Measurements from ENCODE around the gene CD52. TPM values are rescaled to one million over a fixed set of nuclear protein-coding genes. Genes with fewer than 3 reads are reported as not detected.
A peak's percentile ranks its signal among the peaks of the same experiment; 100 is the strongest.

The CD52 gene
- total and polyA plus RNA-seq, 2 of the 13 experiments (the other 11 are each of a cell fraction or from before 2014, with no cell fraction given) = 0.32 TPM; not detected in 1

- TF ChIP-seq ZNF567 (CRISPR knock-in tag; IDR thresholded peaks at IDR 0.05; ENCODE audit: borderline replicate concordance) (0 out of 2 replicates have a peak, but pooled peaks have one; percentile 50), RXRA (CRISPR knock-in tag; IDR thresholded peaks at IDR 0.05) (peak; percentile 33; the same call in 1 of the 2 replicates), ZNF607 (CRISPR knock-in tag; IDR thresholded peaks at IDR 0.05; ENCODE audit: borderline replicate concordance) (no peak), ZBTB21 (CRISPR knock-in tag; IDR thresholded peaks at IDR 0.05) (no peak), KMT2B (CRISPR knock-in tag; IDR thresholded peaks at IDR 0.05) (no peak), RELA (CRISPR knock-in tag; IDR thresholded peaks at IDR 0.05) (no peak), SMARCC2 (IDR thresholded peaks at IDR 0.05) (no peak), E2F1 (CRISPR knock-in tag; IDR thresholded peaks at IDR 0.05) (peak; percentile 95), ZNF362 (CRISPR knock-in tag; IDR thresholded peaks at IDR 0.05; ENCODE audit: borderline replicate concordance) (no peak), ERF (CRISPR knock-in tag; IDR thresholded peaks at IDR 0.05) (0 out of 2 replicates have a peak, but pooled peaks have one; percentile 50), ZFY (CRISPR knock-in tag; IDR thresholded peaks at IDR 0.05) (peak; percentile 81), ZNF468 (CRISPR knock-in tag; IDR thresholded peaks at IDR 0.05) (no peak)
- TF ChIP-seq, protein P1, sequence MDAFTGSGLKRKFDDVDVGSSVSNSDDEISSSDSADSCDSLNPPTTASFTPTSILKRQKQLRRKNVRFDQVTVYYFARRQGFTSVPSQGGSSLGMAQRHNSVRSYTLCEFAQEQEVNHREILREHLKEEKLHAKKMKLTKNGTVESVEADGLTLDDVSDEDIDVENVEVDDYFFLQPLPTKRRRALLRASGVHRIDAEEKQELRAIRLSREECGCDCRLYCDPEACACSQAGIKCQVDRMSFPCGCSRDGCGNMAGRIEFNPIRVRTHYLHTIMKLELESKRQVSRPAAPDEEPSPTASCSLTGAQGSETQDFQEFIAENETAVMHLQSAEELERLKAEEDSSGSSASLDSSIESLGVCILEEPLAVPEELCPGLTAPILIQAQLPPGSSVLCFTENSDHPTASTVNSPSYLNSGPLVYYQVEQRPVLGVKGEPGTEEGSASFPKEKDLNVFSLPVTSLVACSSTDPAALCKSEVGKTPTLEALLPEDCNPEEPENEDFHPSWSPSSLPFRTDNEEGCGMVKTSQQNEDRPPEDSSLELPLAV (CRISPR knock-in tag; conservative IDR thresholded peaks at IDR 0.05; ENCODE audit: low read depth) = no peak
- TF ChIP-seq, protein P2, sequence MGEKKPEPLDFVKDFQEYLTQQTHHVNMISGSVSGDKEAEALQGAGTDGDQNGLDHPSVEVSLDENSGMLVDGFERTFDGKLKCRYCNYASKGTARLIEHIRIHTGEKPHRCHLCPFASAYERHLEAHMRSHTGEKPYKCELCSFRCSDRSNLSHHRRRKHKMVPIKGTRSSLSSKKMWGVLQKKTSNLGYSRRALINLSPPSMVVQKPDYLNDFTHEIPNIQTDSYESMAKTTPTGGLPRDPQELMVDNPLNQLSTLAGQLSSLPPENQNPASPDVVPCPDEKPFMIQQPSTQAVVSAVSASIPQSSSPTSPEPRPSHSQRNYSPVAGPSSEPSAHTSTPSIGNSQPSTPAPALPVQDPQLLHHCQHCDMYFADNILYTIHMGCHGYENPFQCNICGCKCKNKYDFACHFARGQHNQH (CRISPR knock-in tag; IDR thresholded peaks at IDR 0.05) = 0 out of 2 replicates have a peak, but pooled peaks have one; percentile 27
- TF ChIP-seq, protein P3, sequence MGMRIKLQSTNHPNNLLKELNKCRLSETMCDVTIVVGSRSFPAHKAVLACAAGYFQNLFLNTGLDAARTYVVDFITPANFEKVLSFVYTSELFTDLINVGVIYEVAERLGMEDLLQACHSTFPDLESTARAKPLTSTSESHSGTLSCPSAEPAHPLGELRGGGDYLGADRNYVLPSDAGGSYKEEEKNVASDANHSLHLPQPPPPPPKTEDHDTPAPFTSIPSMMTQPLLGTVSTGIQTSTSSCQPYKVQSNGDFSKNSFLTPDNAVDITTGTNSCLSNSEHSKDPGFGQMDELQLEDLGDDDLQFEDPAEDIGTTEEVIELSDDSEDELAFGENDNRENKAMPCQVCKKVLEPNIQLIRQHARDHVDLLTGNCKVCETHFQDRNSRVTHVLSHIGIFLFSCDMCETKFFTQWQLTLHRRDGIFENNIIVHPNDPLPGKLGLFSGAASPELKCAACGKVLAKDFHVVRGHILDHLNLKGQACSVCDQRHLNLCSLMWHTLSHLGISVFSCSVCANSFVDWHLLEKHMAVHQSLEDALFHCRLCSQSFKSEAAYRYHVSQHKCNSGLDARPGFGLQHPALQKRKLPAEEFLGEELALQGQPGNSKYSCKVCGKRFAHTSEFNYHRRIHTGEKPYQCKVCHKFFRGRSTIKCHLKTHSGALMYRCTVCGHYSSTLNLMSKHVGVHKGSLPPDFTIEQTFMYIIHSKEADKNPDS (CRISPR knock-in tag; IDR thresholded peaks at IDR 0.05) = no peak
- TF ChIP-seq, protein P4, sequence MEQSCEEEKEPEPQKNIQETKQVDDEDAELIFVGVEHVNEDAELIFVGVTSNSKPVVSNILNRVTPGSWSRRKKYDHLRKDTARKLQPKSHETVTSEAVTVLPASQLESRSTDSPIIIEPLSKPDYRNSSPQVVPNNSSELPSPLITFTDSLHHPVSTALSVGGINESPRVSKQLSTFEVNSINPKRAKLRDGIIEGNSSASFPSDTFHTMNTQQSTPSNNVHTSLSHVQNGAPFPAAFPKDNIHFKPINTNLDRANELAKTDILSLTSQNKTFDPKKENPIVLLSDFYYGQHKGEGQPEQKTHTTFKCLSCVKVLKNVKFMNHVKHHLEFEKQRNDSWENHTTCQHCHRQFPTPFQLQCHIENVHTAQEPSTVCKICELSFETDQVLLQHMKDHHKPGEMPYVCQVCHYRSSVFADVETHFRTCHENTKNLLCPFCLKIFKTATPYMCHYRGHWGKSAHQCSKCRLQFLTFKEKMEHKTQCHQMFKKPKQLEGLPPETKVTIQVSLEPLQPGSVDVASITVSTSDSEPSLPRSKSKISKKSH (CRISPR knock-in tag; IDR thresholded peaks at IDR 0.05; ENCODE audit: borderline replicate concordance) = peak; percentile 73; the same call in 1 of the 2 replicates
Observed at GRCh38 chr1:26306290-26307229, 11.2 kb upstream of the CD52 start, which contains the start of gene UBXN11 (continued).

All from HepG2 (cell line).